PC-3 (cell line): ENCODE data around the gene SLC6A16.

Source experiments
- CTCF ChIP-seq: fragments of 300-600 bp; sonication (generic); conservative IDR thresholded peaks from 2 replicates; pipeline ENCODE4 v1.5.1; 2017; ENCODE audit warnings: antibody characterized with exemption, low read depth, mild to moderate bottlenecking, low read length
- EZH2 ChIP-seq: fragments of 300-600 bp; sonication (generic); IDR thresholded peaks from one replicate; pipeline ENCODE4 v1.6.1; 2017; ENCODE audit warnings: antibody characterized with exemption, mild to moderate bottlenecking, low read length; ENCODE audit not compliant: unreplicated experiment

GRCh38 chr19:49371184-49371583 is 46.2 kb upstream of the SLC6A16 start:
- TF ChIP-seq EZH2: no peak
- no peak for TF ChIP-seq CTCF
